Panc1 (cell line): ENCODE results near the gene POLR1E. TPM values are rescaled to one million over a fixed set of nuclear protein-coding genes. Genes with fewer than 3 reads are reported as not detected.

Experiments
- ATAC-seq: fragments of 200-7000 bp; cut with Tn5 transposase; 2 replicates; pipeline ENCODE4 v1.9.1; 2020; ENCODE audit warnings: mild to moderate bottlenecking, moderate library complexity
- BruUV-seq: library from RNA; stranded (reverse); fragments of 400-500 nt; replicated peaks from 2 replicates; lab custom pipeline; 2021; lab: Mats Ljungman, UMichigan
- CTCF ChIA-PET: fragments of 300-600 bp; sonication (Branson Sonifier 250); formaldehyde crosslinking; loops from one replicate; lab custom pipeline; 2022; ENCODE audit warnings: antibody characterized with exemption; lab: Charles Lee
- POLR2A ChIA-PET: fragments of 300-600 bp; sonication (Branson Sonifier 250); formaldehyde crosslinking; loops from one replicate; lab custom pipeline; 2022; ENCODE audit warnings: antibody characterized with exemption; lab: Charles Lee
- DNase-seq: peaks from one replicate; pipeline ENCODE4 v3.0.0-alpha.2; 2010; ENCODE audit warnings: low read depth, low spot score
- H3K27ac ChIP-seq: 2 replicates; pipeline ENCODE4 v1.5.1; 2011; ENCODE audit warnings: mild to moderate bottlenecking, low read length, inconsistent platforms
- H3K27me3 ChIP-seq: fragments of 200-500 bp; sonication (Bioruptor generic); 2 replicates; pipeline ENCODE4 v1.6.0; 2014; ENCODE audit warnings: low read length, inconsistent platforms; ENCODE audit not compliant: control insufficient read depth, insufficient read depth
- H3K36me3 ChIP-seq: fragments of 200-500 bp; sonication (Bioruptor generic); 2 replicates; pipeline ENCODE4 v1.5.1; 2014; ENCODE audit warnings: inconsistent platforms, mild to moderate bottlenecking, low read length, moderate library complexity; ENCODE audit not compliant: control insufficient read depth, insufficient read depth
- H3K4me1 ChIP-seq: 2 replicates; pipeline ENCODE4 v1.5.1; 2011; ENCODE audit warnings: inconsistent platforms, mild to moderate bottlenecking, low read length, moderate library complexity; ENCODE audit not compliant: control insufficient read depth, insufficient read depth
- H3K4me3 ChIP-seq, 2 experiments: 2 replicates each; pipeline ENCODE4 v1.5.1; 2011 to 2012; ENCODE audit warnings: low read depth in 2 of 2, low read length in 2 of 2, mild to moderate bottlenecking in 2 of 2, inconsistent platforms in 1 of 2, moderate library complexity in 1 of 2
- H3K9me3 ChIP-seq: fragments of 200-500 bp; sonication (Bioruptor generic); 2 replicates; pipeline ENCODE4 v1.5.1; 2014; ENCODE audit warnings: low read depth, mild to moderate bottlenecking, inconsistent platforms, low read length, moderate library complexity; ENCODE audit not compliant: control insufficient read depth, insufficient read depth
- CTCF ChIP-seq: fragments of 450-650 bp; IDR thresholded peaks from 2 replicates; pipeline ENCODE4 v1.5.1; 2017; ENCODE audit warnings: mild to moderate bottlenecking
- POLR2AphosphoS5 ChIP-seq: IDR thresholded peaks from 2 replicates; pipeline ENCODE4 v1.6.1; 2012; ENCODE audit warnings: mild to moderate bottlenecking, low read depth, low read length, moderate library complexity
- REST ChIP-seq, 2 experiments: IDR thresholded peaks; 2 replicates each; pipeline ENCODE4 v1.6.1; 2011 to 2012; ENCODE audit warnings: low read depth in 2 of 2, control low read depth in 1 of 2, low read length in 1 of 2, mild to moderate bottlenecking in 1 of 2, moderate library complexity in 1 of 2; ENCODE audit not compliant: insufficient read depth in 1 of 2
- SIN3A ChIP-seq: IDR thresholded peaks from 2 replicates; pipeline ENCODE4 v1.6.1; 2012; ENCODE audit warnings: low read depth, mild to moderate bottlenecking, low read length, moderate library complexity, borderline replicate concordance; ENCODE audit not compliant: insufficient read depth
- TCF7L2 ChIP-seq: IDR thresholded peaks from 2 replicates; pipeline ENCODE4 v1.6.1; 2011; ENCODE audit warnings: mild to moderate bottlenecking, low read depth, low read length, inconsistent platforms
- in situ Hi-C: cut with HindIII; loops from 2 replicates; pipeline ENCODE4 v1.10.0; 2016; ENCODE audit warnings: low sequenced_read_pairs, low pct_unique_long_range_greater_than_20kb
- intact Hi-C: fragments of 100-400 bp; cut with micrococcal nuclease; formaldehyde crosslinking; loops from one replicate; pipeline ENCODE4 v1.10.0; 2022; ENCODE audit not compliant: unreplicated experiment
- total RNA-seq: library from RNA; stranded (reverse); gene quantifications from one replicate; pipeline ENCODE4 v1.2.1, GENCODE V29; 2021; ENCODE audit not compliant: unreplicated experiment

POLR1E gene
- total RNA-seq, 1 experiment from 2014 or later = 93.8 TPM

GRCh38 chr9:37443566-37443965 is 42.2 kb upstream of the POLR1E start:
- H3K36me3 ChIP-seq = peaks cover 35% of the 10 kb centered on the region
- BruUV-seq = no TSS peak
- no peak for TF ChIP-seq CTCF
- ATAC-seq (no peak), DNase-seq (no peak)
- H3K27me3 ChIP-seq = no peaks in the 10 kb centered on the region
- POLR2A ChIA-PET = interaction anchor here (0.6 kb wide), 2 partner anchors 16 to 684 kb away, joined by 4 to 5 read pairs; no protein-coding TSS in a partner anchor
- no peak overlapping the region for H3K27ac ChIP-seq
- no peaks in the 10 kb centered on the region for H3K9me3 ChIP-seq
- no peak overlapping the region for H3K4me3 ChIP-seq
- H3K4me1 ChIP-seq = peaks cover 14% of the 10 kb centered on the region
- in situ Hi-C loops (no loop called here), intact Hi-C loops (no loop called here)
- CTCF ChIA-PET = interaction anchor here (0.7 kb wide), 1 partner anchor 200 kb away, joined by 4 read pairs; no protein-coding TSS in a partner anchor

GRCh38 chr9:37444890-37445289 is 40.9 kb upstream of the POLR1E start:
- DNase-seq = no peak
- H3K4me3 ChIP-seq = no peak overlapping the region
- CTCF ChIA-PET = interaction anchor here (0.6 kb wide), 1 partner anchor 453 kb away, joined by 4 read pairs; no protein-coding TSS in a partner anchor
- no peaks in the 10 kb centered on the region for H3K9me3 ChIP-seq
- no peak for ATAC-seq
- intact Hi-C loops (no loop called here), in situ Hi-C loops (no loop called here)
- no peaks in the 10 kb centered on the region for H3K27me3 ChIP-seq
- no TSS peak for BruUV-seq
- no peak overlapping the region for H3K27ac ChIP-seq
- peaks cover 14% of the 10 kb centered on the region for H3K4me1 ChIP-seq
- TF ChIP-seq TCF7L2 (no peak), POLR2AphosphoS5 (no peak), SIN3A (no peak), CTCF (no peak), REST (IDR thresholded peaks at IDR 0.05; ENCODE audit: insufficient read depth in 1 of 2, low read depth in 2 of 2, low read length in 1 of 2) (no peak)
- POLR2A ChIA-PET = no interaction called here
- peaks cover 23% of the 10 kb centered on the region for H3K36me3 ChIP-seq
